HG03342 (cell line): ENCODE measurements around the gene MICU2.
A peak's percentile ranks its signal among the peaks of the same experiment; 100 is the strongest.

ENCODE experiments used
- ATAC-seq: cut with Tn5 transposase; IDR thresholded peaks from one replicate; pipeline ENCODE4 v1.9.1; 2021; ENCODE audit warnings: mild to moderate bottlenecking, moderate library complexity; ENCODE audit not compliant: unreplicated experiment

The MICU2 gene

GRCh38 chr13:21603531-21604448 is at the start of gene MICU2:
Gene MICU2, minus strand, starts transcription at chr13:21604170. Its CDS starts 22 bp downstream, at chr13:21604148.
- ATAC-seq: peak; percentile 97

GRCh38 chr13:21641629-21642028 is 37.7 kb upstream of the MICU2 start:
- ATAC-seq: no peak

GRCh38 chr13:21639561-21639960 is 35.6 kb upstream of the MICU2 start:
- ATAC-seq: no peak

- ATAC-seq: no peak
Measured at GRCh38 chr13:21638319-21639282, 34.6 kb upstream of the MICU2 start.

- no peak for ATAC-seq
Measured at GRCh38 chr13:21637296-21637695, 33.3 kb upstream of the MICU2 start.

- ATAC-seq: no peak
Measured at GRCh38 chr13:21636656-21637055, 32.7 kb upstream of the MICU2 start.

- ATAC-seq: no peak
Measured at GRCh38 chr13:21632196-21632595, 28.2 kb upstream of the MICU2 start.

- ATAC-seq: no peak
Measured at GRCh38 chr13:21625366-21625765, 21.4 kb upstream of the MICU2 start.

- ATAC-seq: no peak
Measured at GRCh38 chr13:21620861-21621260, 16.9 kb upstream of the MICU2 start.

GRCh38 chr13:21619633-21620220 is 15.8 kb upstream of the MICU2 start:
- ATAC-seq: no peak

- no peak for ATAC-seq
Measured at GRCh38 chr13:21616880-21617279, 12.9 kb upstream of the MICU2 start.

GRCh38 chr13:21616205-21616866 is 12.4 kb upstream of the MICU2 start:
- no peak for ATAC-seq

GRCh38 chr13:21615427-21615826 is 11.5 kb upstream of the MICU2 start:
- no peak for ATAC-seq

GRCh38 chr13:21613791-21614190 is 9.8 kb upstream of the MICU2 start:
- no peak for ATAC-seq

GRCh38 chr13:21611385-21611784 is 7.4 kb upstream of the MICU2 start:
- ATAC-seq: no peak

- no peak for ATAC-seq
Measured at GRCh38 chr13:21610687-21611086, 6.7 kb upstream of the MICU2 start.

- ATAC-seq: no peak
Measured at GRCh38 chr13:21608961-21609360, 5.0 kb upstream of the MICU2 start.

- ATAC-seq: no peak
Measured at GRCh38 chr13:21606796-21607195, 2.8 kb upstream of the MICU2 start.

GRCh38 chr13:21606251-21606650 is 2.3 kb upstream of the MICU2 start:
- ATAC-seq: no peak

GRCh38 chr13:21596722-21597121 is 7.2 kb downstream of the MICU2 start:
- ATAC-seq: no peak

GRCh38 chr13:21595546-21595822 is 8.5 kb downstream of the MICU2 start:
- ATAC-seq: peak; percentile 54
